ENCODE data around the gene MAPK11. TPM values are rescaled to one million over a fixed set of nuclear protein-coding genes. Genes with fewer than 3 reads are reported as not detected.

MAPK11 gene
- total RNA-seq, 2 donors from 2014 or later: 11.4 to 14.1 TPM

GRCh38 chr22:50268655-50269113 lies 1.5 kb downstream of the MAPK11 start:
- peak; percentile 73 for TF ChIP-seq POLR2AphosphoS5 (IDR thresholded peaks at IDR 0.05)
- no peak for TF ChIP-seq CTCF (IDR thresholded peaks at IDR 0.05)
- DNase-seq (ENCODE audit: low spot score): peak; percentile 65
- Histone ChIP-seq H3K4me3 (no peak overlapping the region), H3K27ac (peak overlapping the region in 1 of 2 donors; percentile 75), H3K27me3 (replicated peaks; ENCODE audit: insufficient read depth) (no peaks in the 10 kb centered on the region), H3K9me3 (no peaks in the 10 kb centered on the region), H3K4me1 (replicated peaks) (peaks cover 22% of the 10 kb centered on the region), H3K36me3 (no peaks in the 10 kb centered on the region)
- WGBS: 14% methylated on average over 9 of the region's 9 CpGs
- intact Hi-C loops (cut with DNase I): no loop called here

- no peak for TF ChIP-seq POLR2A (IDR thresholded peaks at IDR 0.05)
- TF ChIP-seq POLR2AphosphoS5 (IDR thresholded peaks at IDR 0.05): peak; percentile 7
- peak in 3 of 4 experiments; percentile 22 to 45 (median 32) for TF ChIP-seq CTCF (IDR thresholded peaks at IDR 0.05)
- WGBS: 15% methylated on average over 35 of the region's 75 CpGs
- H3K9me3 ChIP-seq: no peaks in the 10 kb centered on the region
- peak overlapping the region; percentile 24 to 35 for H3K27ac ChIP-seq
- DNase-seq (ENCODE audit: low spot score): peak; percentile 82
- intact Hi-C loops (cut with DNase I): no loop called here
- peaks cover 22% of the 10 kb centered on the region for H3K4me1 ChIP-seq (replicated peaks)
- peak overlapping the region; percentile 14 to 41 for H3K4me3 ChIP-seq
- no peaks in the 10 kb centered on the region for H3K27me3 ChIP-seq (replicated peaks; ENCODE audit: insufficient read depth)
- H3K36me3 ChIP-seq: no peaks in the 10 kb centered on the region
These were observed 2.4 kb downstream of the MAPK11 start for GRCh38 chr22:50267591-50268390.

GRCh38 chr22:50266994-50267393 lies 3.2 kb downstream of the MAPK11 start:
- DNase-seq (ENCODE audit: low spot score): no peak
- Histone ChIP-seq H3K27ac (no peak overlapping the region), H3K9me3 (no peaks in the 10 kb centered on the region), H3K4me1 (replicated peaks) (peaks cover 22% of the 10 kb centered on the region), H3K36me3 (no peaks in the 10 kb centered on the region), H3K4me3 (peak overlapping the region; percentile 14 to 41), H3K27me3 (replicated peaks; ENCODE audit: insufficient read depth) (no peaks in the 10 kb centered on the region)
- intact Hi-C loops (cut with DNase I): no loop called here
- 58% methylated on average over 30 of the region's 37 CpGs for WGBS
- TF ChIP-seq POLR2AphosphoS5 (IDR thresholded peaks at IDR 0.05): no peak
- no peak for TF ChIP-seq CTCF (IDR thresholded peaks at IDR 0.05)
- TF ChIP-seq POLR2A (IDR thresholded peaks at IDR 0.05): no peak

GRCh38 chr22:50264946-50265669 lies 5.1 kb downstream of the MAPK11 start:
- peaks cover 14% of the 10 kb centered on the region for H3K4me1 ChIP-seq (replicated peaks)
- 87% methylated on average over 15 of the region's 15 CpGs for WGBS
- no peak for DNase-seq (ENCODE audit: low spot score)
- intact Hi-C loops (cut with DNase I): no loop called here
- H3K4me3 ChIP-seq: no peak overlapping the region
- no peak overlapping the region for H3K27ac ChIP-seq
- no peaks in the 10 kb centered on the region for H3K27me3 ChIP-seq (replicated peaks; ENCODE audit: insufficient read depth)
- TF ChIP-seq POLR2A (IDR thresholded peaks at IDR 0.05): no peak
- no peak for TF ChIP-seq POLR2AphosphoS5 (IDR thresholded peaks at IDR 0.05)
- TF ChIP-seq CTCF (IDR thresholded peaks at IDR 0.05): no peak
- no peaks in the 10 kb centered on the region for H3K9me3 ChIP-seq
- H3K36me3 ChIP-seq: no peaks in the 10 kb centered on the region

Measured in prostate gland (tissue), 2 donors.